HG02759 (cell line): ENCODE measurements around the gene METTL23.
"Not testable (repeated sequence)": the region's sequence is repeated elsewhere in the genome, so short reads cannot be mapped to it uniquely, and the experiment has no call there.

Source experiments
- ATAC-seq: cut with Tn5 transposase; IDR thresholded peaks from one replicate; pipeline ENCODE4 v1.9.1; 2021; ENCODE audit warnings: mild to moderate bottlenecking, moderate library complexity; ENCODE audit not compliant: unreplicated experiment

METTL23 gene

GRCh38 chr17:76695059-76695831 lies 31.4 kb upstream of the METTL23 start:
- ATAC-seq: no peak

DNA sequence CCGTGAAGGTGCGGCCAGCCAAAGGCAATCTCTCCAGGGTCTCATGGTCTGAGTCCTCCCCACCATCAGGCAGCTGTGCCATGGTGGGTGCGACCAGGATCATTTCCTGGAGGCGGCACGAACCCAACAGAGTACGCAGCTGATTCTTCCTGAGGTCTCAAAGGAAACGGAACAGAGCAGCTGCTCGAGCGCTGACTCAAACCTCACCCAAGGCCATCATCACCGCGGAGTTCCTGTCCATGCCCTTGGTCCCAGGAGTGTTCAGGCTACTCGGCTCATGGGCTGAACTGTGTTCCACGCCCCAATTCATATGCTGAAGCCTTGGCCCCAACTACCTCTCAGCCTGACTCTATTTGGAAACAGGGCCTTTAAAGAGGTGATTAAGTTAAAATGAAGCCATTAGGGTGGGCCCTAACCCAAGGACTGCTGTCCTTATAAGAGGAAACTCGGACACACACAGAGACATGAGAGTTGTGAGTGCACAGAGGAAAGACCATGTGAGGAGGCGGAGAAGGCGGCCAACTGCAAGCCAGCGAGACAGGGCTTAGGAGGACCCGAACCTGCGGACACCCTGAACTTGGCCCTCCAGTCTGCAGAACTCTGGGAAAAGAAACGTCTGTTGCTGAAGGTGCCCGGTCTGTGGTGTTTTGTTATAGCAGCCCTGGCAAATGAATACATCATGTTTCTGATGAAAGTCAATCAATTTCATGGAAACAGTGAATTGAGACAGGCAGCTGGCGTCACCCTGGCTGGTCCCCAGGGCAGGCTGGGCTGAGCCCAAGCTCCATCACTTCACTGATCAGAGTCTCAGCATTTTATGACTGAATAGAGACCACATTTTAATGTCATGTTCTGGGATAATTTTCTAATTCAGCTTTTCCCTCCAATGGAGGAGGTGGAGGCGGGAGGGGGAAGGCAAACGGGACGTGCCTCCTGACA lies 29.6 kb upstream of the METTL23 start:
- no peak for ATAC-seq

DNA sequence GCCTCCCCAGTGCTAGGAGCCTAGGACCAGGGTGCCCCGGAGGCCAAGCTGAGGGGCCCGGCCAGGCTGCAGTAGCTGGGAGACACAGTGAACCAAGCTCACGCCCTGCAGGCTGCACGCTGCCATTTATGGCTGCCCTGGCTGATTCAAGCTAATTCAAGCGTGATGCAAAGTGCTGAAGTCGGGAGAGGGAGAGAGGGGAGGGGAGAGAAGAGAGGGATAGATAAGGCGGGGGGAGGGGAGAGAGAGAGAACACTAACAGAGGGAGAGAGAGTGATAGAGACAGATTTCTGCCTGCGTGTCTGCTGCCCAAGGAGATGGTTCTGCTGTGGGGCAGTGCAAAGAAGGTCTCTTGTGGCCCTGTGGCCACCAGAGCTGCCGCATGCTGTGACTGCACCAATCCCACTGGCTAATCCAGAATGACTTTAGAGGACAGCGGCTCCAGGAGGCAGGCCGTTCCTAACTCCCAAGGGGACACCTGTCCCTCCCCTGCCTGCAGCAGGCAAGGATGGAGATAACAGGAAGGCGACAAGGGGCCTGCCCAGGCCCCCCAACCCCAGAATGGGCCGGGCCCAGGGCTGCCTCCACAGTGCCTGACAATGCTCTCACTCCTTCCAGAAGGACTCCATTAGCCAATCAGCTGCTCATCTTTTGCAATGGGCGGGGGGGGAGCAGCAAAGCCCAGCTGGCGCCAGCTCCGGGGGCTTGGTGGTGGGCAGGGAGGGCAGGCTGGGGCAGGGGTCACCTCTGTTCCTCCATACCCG lies 28.8 kb upstream of the METTL23 start:
- no peak for ATAC-seq

GRCh38 chr17:76698466-76698977 lies 28.1 kb upstream of the METTL23 start:
- ATAC-seq: not testable (repeated sequence)

GRCh38 chr17:76700270-76700616 lies 26.4 kb upstream of the METTL23 start:
- ATAC-seq: no peak

DNA sequence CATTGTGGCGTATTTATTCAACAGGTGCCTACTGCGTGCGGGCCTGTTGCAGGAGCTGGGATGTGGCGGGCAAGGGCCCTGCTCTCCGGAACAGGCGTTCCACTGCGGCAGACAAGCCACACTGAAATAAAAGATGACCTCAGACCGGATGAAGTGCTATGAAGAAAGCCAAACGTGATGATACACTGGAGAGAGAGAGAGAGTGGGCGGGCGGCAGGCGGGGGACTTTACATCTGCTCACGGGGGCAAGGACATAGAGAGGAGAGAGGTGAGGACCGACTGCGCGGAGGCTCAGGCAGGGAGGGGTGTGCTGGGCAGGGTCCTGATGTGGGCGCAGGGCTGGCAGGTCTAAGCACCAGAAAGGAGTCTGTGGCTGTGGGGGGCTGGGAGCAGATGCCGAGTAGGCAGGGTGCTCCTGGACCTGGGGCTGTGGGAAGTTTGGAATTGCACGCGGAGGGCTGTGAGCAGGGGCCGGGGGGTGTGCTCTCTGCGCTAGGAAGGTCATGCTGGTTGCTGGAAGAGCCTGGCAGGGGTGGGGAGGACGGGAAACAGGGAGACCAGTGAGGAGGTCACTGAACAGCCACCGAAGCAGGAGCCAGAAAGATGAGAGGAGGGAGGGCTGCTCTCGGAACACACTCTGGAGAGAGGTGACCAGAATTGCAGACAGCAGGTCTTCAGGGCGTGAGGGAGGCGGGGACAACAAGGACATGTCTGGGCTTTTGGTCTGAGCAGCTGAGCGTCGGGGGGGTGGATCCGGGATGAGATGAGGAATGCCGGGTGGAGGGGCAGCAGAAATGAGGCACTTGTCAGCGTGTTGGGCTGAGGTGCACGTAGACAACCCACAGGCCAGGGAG lies 25.8 kb upstream of the METTL23 start:
- no peak for ATAC-seq

- ATAC-seq: no peak
These were observed 25.1 kb upstream of the METTL23 start for GRCh38 chr17:76701471-76701967.

DNA sequence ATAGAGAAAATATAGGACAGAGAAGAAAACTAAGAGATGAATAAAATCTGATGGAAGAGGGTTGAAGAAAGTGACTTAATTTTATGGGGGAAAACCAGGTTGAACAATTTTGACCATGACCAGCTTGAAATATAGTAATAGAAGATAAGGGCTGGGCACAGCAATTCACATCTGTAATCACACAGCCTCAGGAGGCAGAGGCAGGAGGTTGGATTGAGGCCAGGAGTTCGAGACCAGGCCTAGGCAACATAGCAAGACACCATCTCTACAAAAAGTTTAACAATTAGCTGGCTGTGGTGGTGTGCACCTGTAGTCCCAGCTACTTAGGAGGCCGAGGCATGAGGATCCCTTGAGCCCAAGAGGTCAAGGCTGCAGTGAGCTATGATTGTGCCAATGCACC lies 24.6 kb upstream of the METTL23 start:
- ATAC-seq: no peak

GRCh38 chr17:76702941-76703637 lies 23.6 kb upstream of the METTL23 start:
- no peak for ATAC-seq

DNA sequence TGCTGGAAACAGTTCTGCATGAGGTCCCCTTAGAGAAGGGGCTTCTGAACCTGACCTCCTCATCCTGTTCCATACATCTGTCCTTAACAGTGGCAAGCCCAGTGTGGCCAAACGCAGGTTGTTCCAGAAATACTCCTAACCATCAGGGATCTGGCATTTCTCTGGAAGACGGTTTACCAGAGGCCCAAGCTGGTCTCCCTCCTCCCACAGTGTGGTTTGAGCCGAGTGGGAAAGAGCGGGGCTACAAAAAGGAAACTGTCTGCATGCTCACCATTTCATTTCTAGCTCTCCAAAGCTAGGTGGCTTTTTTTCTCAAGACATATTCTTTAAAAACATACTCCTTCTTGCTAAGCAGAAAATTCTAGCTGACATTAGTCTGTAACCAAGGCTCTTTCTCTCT lies 21.8 kb upstream of the METTL23 start:
- no peak for ATAC-seq

- no peak for ATAC-seq
These were observed 19.8 kb upstream of the METTL23 start for GRCh38 chr17:76706817-76707216.

DNA sequence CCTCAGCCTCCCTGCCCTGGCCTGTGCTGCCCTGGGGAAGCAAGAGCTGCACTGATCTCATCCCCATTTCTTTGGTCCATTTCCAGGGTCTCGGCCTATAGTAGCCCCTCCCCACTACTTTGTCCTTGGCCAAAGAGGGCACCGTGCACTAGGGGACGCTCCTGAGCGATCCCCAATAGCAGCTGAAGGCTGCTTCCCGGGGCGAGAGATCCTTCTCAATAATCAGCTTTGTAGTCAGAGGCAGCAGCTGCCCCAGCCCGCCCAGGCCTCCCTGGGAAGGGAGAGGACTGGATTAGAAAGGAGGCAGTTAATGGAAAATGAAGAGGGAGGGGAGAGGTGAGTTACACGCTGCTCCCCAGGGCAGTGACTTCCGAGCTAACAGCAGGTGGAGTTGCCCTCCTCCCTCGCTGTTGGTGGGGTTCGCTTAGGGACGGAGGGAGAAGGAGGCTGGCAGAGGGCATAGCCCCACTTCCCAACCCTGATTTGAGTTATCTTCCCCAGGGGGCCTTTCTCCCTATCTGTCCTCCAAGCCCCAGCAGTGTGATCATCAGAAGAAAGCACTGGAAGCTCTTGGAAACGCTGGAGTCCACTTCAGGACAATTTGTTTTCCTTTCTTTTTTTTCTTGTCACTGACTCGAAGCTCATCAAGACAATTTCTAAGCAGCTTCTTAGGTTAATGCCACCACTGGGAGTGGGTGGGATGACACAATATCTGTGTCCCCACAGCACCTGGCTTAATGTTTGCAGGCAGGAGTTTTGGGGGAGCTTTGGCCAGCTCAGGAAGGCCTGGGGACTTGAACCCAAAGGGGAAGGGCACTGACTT lies 18.4 kb upstream of the METTL23 start:
- ATAC-seq: no peak

- ATAC-seq: no peak
These were observed 17.3 kb upstream of the METTL23 start for GRCh38 chr17:76709077-76709950.

- ATAC-seq: peak; percentile 35
These were observed 16.4 kb upstream of the METTL23 start for GRCh38 chr17:76709951-76710862.

DNA sequence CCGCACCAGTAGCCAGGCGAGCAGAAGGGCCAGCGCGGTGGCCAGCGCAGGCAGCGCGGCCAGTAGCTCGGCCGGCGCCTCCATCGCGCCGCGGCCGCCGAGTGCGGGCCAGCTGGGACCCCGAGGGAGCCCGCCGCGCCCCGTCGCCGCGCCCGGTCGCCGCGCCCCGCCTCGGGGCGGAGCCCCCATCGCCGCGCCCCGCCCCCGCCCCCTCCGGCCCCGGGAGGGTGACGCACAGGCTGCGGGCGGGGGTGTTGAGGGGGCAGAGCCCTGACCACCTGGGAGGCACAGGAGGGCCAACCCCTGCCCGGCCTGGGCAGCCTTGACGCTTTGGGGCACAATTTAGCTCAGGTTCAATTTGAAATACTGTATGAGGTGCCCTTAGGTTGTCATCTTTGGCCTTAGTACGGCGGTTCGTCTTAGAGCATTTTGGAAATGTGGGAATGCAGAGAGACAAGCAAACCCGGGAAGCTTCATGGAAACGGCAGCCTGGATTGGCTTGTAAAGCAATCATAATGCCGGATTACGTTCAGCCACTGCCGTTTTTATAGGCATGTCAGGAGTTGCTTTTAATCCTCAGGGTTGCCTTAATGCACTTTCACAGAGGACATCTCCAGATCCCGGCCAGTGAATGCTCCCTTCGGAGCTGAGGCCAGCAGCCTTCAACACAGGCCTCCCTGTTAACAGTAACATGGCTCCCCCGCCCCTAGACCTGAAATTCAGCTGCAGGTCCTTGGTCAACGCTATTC lies 15.6 kb upstream of the METTL23 start, which contains the start of gene MXRA7:
MXRA7 (minus strand) TSS at position 103 of the 749 bp plus-strand sequence; CDS start at position 84, 19 bp downstream.
- ATAC-seq: peak; percentile 60

- ATAC-seq: not testable (repeated sequence)
These were observed 14.3 kb upstream of the METTL23 start for GRCh38 chr17:76712321-76712720.
